Erythroblast (primary cell): Measurements from ENCODE around the gene GALNT4.

ENCODE experiments used
- GATA1 ChIP-seq: IDR thresholded peaks from 2 replicates; pipeline ENCODE4 v1.6.1; 2011; ENCODE audit warnings: low read depth, mild to moderate bottlenecking, control low read depth, low read length, moderate library complexity
- POLR2A ChIP-seq: IDR thresholded peaks from 2 replicates; pipeline ENCODE4 v1.6.1; 2011; ENCODE audit warnings: mild to moderate bottlenecking, low read length

GRCh38 chr12:89540586-89540985 lies 16.0 kb upstream of the GALNT4 start:
- TF ChIP-seq POLR2A (peak; percentile 34), GATA1 (peak; percentile 76)
